ENCODE measurements around the gene CDC42BPA.

CDC42BPA gene

DNA sequence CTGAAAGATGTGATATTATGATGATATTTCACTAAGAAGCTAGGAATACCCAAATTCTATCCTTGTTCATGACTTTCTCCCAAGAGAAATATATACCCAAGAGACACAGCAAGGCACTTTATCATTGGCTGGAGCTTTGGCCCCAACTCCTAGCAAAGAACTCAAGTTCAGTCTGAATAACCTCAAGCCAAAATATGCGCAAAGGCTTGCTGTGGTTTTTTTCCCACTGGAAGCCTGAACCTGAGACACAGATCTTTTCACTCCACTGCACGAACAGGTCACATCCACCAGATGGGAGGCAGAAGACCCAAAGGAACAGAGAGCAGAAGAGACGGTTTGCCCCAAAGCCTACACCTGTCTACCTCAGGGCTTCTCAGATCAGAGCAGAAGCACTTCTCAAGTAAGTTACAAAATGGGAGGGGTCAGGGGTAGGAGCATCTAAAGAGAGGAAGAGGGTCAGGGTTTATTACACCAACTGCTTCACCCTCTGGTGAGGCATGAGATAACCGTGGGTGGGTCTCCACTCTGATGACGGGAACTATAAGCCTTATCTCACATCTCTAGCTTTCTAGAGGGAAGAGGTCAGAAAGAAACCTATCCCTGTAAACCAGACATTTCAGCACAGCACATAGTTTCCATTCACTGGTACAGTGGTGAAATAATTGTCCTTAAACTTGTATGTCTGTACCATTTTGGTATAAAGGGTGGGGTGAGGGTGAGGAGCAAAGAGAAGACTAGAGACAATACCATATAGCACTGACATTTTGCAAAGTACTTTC is 17.1 kb upstream of the CDC42BPA start:
- DNase-seq, result no peak

DNA sequence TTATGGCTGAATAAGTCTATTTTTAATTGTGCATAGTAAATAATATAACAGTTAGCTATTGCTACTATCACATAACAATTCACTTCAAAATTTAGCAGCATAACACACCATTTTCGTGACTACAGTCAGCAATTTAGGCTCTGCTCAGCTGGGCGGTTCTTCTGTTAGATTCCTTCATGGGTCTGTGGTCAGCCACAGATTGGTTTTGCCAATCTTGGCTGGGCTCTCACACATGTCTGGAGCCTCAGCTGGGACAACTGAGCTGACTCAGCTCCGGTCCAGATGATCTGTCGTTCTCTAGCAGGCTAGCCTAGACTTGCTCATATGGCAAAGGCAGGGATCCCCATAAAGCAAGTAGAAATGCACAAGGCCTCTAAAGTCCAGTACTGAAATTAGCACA is 15.1 kb upstream of the CDC42BPA start:
- DNase-seq, result no peak

DNA sequence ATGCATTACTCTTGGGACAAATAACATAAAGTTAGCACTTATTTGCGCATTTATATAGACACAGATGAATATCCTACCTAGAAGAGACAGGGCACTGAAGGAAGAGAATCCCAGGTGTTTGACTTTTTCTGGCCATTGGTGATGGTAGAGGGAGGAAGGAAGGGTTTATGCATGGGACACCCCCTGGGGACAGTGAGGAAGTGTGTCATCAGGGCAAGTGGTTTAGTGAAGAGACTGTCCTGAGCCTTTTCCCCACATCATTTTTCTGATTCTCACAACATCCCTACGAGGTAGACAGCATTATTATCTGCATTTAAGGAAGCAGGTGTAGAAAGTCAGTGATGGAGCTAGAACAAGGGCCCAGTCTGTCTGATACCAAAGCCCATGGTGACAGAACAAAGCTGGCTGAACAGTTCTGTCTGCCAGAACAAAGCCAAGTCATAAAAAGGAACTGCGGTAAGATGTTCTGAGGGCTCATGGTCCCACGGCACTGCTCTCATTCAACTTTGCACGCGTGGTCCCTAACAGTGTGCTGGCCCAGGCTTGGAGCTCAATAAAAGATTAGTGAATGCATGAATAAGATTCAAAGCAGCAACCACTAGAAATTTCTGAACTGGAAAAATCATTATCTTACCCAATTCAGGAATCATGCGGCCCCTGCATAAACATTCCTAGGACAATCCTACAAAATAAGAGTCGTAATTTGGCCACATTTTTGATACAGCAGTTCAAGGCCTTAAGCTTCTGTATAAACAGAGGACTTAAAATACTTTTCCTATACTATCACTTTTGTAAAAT is 12.2 kb upstream of the CDC42BPA start:
- no peak for DNase-seq

DNA sequence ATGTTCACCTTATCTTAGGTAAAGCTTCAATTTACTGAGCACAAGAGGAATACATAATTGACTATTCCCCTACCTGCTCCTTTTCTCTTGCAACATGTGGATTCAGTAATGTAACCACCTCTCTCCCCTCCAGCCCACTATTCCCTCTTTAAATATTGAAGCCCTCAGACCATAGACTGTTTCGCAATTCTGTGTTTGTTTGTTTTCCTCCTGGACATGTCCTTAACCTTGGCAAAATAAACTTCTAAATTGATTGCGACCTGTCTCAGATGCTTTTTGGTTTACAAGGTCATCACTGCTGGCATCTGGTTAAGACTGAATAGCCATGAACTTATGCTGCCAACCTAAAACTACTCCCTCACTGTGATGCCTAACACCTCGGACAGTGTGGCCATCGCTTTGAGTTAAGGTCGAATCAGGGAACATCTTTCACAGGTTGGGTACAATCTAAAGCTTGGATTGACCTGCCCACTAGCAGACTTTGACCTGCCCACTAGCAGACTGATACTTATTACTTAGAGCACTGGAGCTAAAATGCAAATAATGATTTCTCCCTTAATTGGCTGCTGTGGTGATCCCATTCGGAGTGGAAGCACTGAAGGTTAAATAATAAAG is 10.2 kb upstream of the CDC42BPA start:
- no peak for DNase-seq

DNA sequence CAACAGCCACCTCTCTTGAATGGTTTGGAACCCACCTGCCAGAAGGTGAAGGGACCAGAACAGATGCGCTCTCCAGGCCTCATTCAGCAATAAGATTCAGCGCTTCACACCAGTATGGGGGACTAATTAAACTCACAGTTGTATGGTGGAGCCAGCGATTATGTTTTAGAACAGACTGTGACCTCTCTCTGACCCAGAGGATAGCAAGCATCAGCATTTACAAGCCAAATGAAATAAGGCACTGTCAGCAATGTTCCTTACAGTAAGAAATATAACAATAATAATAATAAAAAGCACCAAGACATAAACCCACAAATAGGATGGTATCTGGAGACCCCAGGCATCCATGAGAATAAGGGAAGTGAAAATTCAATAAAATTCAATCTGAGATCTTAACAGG is 6.9 kb upstream of the CDC42BPA start:
- DNase-seq, result no peak

DNA sequence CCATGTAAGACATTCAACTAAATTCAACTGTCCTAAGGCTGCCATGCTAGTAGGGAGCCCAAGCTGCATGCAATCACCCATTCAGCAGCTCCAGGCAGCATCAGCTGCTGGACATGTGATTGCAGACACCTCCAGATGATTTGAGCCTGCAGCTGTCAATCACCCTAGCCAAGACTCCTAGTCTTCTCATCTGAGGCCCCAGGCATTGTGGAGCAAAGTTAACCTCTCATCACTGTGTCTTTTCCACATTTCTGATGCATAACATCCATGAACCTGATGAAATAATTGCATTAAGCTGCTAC is 5.6 kb upstream of the CDC42BPA start:
- no peak for DNase-seq

DNA sequence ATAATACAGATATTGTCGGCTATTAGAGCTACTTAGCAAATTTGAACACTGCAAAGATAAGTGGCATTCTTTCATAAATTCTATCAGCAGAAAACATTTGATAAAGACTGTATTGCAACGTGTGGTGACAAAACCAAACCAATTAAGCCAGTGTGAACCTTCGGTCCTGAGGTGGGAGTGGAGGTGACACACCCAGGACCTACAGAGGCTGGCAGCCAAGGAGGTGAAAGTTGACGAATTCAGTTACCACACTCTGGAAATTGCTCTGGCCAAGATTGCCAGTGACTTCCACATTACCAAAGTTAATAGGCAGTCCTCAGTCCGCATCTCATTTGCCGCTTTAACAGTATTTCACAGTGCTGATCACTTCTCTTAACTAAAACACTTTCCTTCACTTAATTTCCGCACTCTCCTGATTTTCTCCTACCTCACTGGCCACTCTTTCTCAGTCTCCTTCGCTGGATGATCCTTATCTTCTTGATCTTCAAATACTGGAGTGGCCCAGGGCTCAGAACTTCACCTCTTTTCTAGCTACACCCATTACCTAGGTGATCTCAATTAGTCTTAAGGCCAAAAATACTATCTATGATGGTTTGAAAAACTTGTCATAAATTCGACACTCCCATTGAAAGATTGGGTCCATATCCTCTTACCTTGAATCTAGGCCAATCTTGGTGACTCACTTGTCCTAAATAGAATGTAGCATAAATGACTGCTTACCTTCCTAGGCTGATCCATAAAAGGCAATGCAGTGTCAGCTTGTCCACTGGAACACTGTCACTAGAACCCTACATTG is 5.1 kb upstream of the CDC42BPA start:
- no peak for DNase-seq

DNA sequence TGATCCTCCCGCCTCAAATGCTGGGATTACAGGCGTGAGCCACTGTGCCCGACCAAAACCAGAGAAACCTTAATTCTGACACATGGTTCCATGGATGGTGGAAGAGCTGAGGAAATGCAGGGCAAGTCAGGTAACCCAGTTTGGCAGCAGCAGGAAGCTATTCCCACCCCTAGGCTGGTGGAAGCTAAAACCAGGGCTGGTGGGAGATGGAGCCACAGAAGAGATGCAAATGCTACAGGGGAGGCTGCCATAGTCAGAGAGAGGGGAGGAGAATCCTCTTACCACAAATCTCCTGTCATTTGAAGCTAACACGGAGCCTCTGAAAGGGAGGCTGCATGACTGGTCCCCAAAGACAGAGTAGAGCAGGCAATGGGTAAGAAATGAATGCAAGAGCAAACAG is 4.1 kb upstream of the CDC42BPA start:
- no peak for DNase-seq

DNA sequence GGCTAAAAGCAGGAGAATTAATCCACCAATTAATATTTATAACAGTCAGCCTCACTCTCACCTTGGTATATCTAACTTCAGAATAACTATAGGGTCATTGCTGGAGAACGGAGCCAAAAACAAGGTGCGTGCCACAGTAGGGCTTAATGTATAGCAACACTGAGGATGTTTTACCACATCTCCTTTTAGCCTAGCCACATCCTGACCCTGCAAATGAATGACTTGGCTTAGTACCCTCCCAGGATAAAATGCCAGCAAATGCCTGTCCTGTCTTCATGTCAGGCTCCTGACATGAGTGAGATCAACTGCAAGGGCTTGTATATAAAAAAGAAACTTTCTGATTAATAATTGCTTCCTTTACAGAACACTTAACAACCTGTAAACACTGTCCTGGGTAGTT is 2.7 kb upstream of the CDC42BPA start:
- peak; percentile 52 for DNase-seq

DNA sequence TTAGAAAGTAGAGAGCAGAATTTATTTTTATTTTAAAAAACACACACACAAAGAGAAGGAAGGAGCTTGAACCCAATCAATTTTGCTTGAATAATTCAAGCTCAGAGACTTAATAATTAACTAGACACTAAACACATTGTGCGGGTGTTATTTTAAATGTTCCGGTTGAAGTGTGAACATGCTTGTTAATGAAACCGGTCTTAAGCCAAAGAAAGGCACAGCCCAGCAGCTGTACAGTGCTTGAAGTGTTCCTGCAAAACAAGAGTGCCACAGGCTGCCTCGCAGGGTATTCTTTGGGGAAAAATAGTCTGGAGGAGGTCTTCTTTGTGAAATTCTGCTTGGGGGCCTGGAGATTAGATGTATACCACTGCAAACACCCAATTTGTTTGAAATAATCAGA is 2.2 kb upstream of the CDC42BPA start:
- DNase-seq, result no peak

DNA sequence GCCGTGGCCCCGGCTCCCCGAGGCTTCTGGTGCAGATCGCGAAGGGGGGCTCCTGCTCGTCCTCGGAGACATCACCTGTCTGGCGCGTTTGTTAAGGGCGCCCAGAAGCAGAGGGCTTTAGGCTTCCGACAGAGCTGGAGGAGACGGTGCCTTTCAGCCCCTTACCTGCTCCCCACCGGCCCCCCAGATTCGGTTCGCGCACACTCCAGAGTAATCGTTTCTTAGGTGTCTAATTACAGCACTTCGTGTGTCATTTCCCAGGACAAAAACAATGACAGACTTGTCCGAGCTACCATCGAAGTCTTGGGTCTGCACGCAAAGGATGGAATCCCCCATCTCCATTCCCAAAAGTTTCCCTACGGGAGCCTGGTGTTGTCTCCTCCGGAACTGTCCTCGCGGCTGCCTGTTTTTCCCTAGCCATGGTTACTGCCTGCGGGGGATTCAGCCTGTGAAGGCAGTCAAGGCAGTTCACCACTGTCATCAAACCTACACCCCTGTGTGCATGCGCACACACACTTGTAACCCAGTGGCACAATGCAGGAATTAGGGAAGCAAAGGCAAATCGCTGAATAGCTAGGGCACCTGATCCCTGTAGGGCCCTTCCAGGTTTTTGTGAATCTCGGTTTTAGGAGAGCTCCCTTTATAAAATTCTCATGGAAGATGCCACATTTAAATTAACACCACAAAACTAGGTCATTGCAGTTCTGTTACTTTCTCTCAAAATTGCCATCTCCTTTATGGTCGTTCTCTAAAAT is 738 bp upstream of the CDC42BPA start:
- no peak for DNase-seq

DNA sequence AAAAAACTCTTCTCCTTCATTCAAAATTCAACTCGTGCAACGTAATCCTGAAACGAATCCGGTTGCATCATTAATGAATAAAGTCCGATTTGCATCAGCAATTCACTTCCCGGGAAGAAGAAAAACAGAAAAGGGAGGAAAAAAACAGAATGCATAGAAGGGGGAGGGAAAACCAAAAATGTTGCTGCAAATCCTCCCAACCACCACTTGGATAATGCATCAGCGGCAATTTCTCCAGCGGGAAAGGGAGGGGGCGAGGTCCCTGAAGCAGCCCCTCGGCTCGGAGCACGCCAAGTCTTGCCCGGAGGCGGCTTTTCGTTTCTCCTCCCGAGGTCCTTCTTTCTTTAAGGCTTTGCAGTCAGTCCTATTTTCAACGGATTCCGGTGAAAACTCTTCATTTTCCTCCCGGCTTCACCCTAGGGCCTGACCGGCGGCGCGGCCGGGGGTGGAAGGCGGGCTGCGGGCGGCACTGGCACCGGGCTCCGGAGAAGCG is 723 bp downstream of the CDC42BPA start:
- DNase-seq, result no peak

DNA sequence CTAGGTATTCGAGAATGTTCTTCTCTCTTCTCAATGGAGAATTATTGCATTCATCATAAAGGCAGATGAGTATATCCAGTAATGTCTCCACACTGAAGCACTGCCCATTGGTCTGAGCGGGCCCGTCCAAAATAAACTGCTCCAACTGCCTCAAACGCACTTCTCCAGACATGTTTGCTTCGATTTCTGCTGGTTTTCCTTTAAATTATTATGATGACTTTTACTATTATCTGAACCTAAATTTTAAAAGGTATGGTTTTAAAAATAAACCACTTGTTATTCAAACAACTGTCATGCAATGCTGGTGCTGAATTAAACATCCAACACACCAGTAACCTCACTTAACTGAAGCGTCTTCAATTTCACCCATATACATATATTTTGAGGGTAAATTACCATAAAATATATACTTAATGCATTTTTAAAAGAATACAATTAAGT is 1.3 kb downstream of the CDC42BPA start:
- DNase-seq, result no peak

DNA sequence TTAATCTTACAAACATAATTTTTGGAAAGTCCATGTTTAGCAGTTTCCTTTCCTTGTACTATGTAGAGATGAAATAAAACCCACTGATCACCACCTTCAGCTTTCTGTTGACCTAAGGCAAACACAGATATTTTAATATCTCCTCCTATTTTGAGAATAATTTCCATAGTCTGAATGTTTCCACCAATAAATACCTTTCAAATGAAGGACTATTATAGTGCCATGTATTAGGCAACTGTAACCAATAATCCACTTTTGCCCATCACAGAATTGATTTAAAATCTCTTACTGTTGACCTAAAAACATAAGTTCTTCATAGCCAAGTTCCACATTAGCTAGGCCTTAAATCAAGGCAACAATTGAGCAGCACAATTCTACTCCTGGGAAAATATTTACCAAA is 1.8 kb downstream of the CDC42BPA start:
- DNase-seq, result no peak

DNA sequence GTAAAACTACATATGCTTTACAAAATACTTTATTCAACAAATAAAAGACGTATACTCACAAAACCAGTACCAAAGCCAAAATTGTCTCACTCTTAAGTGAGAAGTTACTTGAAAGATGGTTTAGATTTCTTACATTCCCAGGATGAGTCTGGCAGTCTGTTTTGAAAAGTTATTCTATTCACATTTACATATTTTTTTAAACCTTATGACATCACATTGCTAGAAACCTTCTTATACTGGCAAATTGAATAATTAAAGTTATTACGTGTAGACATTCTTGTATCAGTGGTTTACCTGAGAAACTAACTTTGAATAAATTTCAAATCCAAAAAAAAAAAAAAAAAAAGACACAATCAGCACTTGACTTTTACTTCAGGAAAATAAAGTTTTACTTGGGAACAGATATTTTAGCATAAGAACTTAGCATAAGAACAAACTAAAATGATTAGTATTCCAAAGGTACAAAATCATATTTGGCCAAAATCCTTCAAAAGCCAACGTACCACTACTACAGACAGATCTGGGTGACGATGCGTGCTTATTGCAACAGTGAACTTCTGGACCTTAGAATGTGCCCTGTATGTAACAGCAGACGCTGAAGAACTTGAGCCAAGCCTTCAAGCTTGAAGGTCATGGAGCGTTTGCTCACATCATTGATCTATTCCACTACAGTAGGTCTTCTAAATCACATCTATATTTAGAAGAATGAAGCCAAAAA is 2.5 kb downstream of the CDC42BPA start:
- no peak for DNase-seq

DNA sequence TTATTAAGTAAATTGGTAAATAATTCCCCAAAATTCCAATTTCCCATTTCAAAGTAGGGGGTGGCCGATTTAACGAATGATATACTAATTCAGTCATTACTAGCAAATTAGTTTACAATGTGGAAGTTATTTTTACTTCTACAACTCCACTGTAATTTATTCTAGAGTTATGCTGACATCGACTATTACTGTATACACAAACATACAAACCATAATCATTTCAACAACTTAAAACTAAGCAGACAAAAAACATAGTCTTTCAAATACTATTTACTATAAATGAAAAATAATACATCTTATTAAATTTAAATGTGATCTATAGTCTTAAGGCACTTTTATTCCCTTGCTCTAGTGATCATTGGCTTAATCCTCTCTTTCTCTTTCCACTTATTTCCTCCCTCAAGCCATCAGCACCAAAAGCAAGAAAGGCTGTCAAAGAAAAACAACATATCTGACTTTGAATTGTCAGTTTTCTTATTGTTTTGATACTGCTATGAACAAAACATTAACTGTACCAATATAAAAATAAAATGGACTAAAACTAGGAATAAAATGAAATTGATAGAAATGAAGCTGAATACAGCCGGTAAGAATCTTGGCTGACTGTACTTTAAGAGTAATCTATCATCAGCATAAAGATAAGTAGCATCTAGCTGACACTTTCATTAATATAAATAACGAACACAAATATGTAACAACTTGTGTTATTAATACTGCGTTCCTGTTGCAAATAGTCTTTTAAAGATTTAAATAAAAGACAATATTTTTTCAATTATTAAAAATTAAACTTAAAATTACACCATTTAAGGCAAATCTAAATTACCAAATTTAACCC is 4.1 kb downstream of the CDC42BPA start:
- DNase-seq, result no peak

DNA sequence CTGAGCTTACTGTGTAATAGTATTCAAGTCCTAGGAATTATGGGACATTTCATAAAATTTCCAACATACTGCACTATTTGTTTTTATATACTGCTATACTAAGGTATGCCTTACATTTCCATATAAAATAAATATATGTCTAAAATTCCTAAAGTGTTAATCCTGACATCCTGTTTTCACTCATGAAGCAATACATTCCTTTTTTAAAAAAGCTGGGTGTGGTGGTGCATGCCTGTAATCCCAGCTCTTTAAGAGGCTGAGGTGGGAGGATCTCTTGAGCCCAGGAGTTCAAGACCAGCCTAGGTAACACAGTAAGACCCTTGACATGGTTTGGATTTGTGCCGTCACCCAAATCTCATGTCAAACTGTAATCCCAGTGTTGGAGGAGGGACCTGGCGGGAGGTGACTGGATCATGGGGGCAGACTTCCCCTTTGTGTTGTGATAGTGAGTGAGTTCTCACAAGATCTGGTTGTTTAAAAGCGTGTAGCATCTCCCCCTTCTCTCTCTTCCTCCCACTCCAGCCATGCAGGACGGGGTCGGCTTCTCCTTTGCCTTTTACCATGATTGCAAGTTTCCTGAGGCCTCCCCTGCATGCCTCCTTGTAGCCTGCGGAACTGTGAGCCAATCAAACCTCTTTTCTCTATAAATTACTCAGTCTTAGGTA is 5.8 kb downstream of the CDC42BPA start:
- DNase-seq, result no peak

DNA sequence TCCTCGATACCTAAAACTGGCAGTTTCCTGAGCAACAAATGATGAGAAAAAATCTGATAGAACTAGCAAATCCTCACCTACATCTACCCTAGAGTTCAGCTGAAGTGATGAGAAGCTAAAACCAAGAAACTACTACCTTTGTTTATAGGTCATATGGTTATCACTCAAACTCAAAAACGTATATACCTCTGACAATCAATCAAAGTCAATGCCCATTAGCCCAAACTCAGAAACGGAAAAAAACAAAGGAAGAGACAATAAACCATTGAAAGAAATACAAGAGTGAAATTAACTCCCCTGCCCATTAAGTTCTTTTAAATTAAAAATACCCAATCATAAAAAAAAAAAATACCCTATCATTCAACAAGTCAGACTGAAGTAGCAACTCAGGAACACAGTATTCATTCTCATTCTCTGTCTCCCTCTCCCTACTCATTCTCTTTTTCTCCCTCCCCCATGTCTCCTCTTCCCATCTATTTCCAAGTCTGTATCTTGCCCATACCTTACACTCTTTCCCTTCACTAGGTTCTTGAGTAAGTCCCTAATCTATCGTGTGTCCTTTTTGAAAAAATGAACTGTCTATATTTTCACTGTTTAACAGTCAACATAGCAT is 6.8 kb downstream of the CDC42BPA start:
- DNase-seq, result no peak

Measured in GDM1 (cell line).